GM21381 (cell line): ENCODE measurements around the gene VPS13D.
"Not testable (repeated sequence)": the region's sequence is repeated elsewhere in the genome, so short reads cannot be mapped to it uniquely, and the experiment has no call there.

Experiments
- ATAC-seq: cut with Tn5 transposase; IDR thresholded peaks from one replicate; pipeline ENCODE4 v1.9.1; 2021; ENCODE audit warnings: mild to moderate bottlenecking, moderate library complexity; ENCODE audit not compliant: unreplicated experiment

Gene VPS13D

DNA sequence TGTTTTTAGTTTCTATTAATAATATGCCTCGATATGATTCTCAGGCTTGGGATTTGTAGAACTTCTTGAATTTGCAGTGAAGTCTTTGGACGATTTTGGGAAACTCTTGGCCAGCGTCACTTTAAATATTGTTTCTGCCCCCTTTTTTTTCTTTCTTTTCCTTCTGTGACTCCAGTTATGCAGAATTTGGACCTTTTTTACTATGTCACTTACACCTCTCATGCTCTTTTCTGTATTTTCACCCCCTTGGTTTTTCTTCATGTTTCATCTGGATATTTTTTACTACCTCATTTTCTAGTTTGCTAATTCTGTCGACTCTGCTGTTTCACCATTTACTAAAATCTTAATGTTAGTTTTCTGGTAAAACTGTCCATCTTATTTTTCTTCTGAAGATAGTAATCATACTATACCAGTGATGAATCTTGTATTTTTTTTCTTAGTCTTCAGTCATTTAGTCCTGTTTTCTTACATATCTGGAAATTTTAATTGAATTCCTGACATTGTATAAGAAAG is 214.6 kb downstream of the VPS13D start:
- ATAC-seq, result no peak

DNA sequence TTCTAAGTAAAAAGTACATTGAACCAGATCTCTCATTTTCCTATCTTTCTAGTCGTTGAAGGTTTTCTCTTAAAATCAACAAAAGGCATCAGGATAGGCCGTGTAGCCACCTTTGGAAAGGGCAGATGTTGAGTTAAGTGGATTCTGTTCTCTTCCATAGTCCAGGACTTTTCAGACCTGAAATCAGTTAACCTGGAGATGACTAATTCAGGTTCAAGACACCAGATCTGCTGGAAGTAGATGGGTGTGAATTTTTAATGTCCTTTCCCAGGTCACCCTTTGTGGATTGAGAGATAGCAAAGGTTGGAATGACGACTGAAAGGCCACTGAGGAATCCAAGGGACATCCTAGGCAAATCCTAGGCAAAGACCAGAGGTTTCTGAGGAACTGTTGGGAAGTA is 215.4 kb downstream of the VPS13D start:
- ATAC-seq, result no peak

DNA sequence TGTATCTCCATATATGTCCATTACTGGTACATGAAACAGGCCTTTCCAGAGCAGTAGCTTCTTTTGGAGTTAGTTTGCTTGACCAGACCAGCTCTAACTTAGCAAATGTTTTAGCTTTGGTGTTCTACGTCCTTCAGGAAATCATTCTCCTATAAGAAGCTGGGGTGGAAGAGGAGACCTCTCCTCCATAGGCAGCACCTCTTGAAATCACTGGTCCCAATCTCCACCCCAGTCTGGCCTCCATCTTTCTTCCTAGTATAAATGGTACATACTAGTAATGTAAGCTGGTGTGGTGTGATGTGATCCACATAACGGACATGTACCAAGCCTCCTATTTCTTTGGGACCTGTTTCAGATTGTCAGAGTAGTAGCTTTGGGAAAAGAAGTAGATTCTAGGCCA is 216.8 kb downstream of the VPS13D start:
- no peak for ATAC-seq

DNA sequence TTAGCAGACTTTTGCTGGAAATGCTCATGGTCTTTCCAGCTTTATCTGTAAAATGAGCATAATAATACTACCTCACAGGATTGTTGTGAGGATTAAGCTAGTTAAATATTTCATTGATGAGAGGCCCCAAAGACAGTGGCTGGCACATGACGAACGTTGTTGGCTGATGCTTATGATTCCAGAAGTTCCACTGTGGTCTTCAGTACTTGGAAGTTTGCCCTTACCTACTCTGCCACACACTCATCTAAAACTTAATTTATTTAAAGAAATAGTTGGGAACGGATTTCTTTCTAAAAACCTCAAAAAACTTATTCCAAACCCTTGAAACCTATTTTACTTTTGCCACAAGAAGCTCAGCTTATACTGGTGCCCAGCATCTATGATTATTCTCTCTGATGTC is 217.5 kb downstream of the VPS13D start:
- ATAC-seq, result no peak

DNA sequence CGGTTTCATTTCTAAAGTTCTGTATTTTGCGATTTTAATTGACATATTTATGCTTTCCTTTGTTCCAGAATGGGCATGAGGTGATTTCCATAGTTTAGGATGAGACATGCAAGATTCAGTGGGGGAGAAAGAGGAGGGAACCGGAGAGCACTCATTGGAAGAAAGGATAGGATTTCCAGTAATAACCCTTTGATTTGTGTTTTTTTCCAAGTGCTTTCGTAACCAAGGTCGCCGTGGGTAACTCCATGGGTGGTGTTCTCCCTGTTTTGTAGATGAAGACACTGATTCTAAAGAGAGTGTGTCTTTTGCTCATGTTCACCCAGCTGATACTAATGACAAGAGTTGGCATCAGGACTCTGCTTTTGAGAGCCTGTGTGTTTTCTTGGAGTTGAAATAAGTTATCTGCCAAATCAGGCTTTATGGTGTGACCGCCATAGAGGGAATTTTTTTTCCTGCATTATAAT is 218.1 kb downstream of the VPS13D start:
- no peak for ATAC-seq

DNA sequence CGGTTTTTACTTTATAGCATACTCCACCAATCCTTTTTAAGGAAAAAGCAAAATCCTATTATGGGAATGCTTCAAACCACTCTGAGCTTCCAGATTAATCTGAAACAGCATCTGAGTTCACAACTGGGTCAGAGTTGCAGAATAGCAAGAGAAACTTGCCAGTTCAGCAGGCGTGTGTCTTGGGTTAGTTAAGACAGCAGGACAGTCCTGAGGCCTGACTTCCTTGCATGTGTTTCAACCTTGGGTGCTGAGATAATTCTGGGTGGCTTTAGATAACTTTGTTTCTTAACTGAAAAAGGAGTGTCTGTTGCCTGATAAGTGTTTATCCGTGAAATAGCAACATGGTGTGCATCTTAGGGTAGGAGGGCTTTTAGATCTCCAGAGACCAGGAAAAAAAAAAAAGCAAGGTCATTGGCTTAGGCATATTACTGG is 218.9 kb downstream of the VPS13D start:
- ATAC-seq, result no peak

DNA sequence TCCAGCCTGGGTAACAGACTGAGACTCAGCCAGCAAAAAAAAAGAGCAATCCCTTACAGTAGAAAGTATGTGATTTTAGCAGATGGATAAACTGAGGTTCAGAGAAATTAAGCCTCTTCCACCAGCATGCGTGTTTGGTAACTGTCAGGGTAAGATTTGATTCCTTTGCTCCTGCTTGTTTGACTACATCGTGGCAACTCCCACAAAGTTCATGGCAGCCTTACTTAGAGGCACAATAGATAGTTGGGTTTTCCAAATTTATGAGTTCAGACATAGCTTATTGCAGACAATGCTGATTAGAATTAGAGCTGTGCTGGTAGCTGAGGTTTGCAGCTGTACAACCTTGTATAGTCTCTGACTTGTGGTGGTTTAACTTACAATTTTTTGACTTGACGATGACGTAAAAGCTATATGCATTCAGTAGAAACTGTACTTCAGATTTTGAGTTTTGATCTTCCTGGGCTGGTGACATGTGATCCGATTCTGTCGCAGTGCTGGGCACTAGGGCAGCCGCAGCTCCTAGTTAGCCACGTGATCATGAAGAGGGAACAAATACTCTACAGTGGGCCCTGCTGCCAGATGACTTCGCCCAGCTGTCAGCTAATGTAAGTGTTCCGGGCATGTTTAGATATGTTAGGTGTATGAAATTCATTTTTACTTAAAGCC is 220.4 kb downstream of the VPS13D start:
- ATAC-seq, result no peak

DNA sequence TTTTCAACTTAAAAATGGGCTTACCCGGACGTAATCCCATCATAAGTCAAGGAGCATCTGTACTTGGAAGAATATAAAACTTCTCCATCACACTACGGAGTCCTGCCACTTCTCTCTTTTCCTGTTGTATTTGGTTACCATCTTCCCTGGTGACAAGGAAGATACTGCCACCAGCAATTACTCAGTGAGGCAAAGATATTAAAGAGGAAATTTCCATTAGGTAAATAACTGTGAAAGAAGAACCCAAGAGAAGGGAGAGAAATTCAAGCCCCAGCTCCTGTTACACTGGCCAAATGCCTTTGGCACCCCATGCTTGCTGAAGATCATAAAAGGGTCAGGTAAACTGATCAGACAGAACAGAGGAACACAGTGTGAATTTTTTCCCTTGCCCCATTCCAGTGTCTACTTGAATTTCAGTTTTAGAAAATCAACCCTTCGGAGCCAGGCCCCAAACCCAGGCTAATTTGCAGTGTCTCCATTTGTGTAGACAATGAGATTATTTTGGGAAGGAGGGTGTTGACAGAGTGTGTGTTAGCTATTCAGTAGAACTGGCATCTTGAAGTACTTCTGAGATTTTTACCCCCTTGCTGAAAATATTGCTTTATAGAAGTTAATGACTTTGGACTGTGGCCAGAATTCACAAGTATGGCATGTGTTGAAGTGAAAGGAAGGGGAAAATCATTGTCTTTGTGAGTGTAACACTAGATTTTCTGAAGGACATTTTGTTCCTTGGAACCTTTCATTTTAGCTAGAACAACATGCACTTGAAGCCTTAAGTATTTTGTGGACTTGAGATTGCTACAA is 221.1 kb downstream of the VPS13D start:
- ATAC-seq, result no peak

DNA sequence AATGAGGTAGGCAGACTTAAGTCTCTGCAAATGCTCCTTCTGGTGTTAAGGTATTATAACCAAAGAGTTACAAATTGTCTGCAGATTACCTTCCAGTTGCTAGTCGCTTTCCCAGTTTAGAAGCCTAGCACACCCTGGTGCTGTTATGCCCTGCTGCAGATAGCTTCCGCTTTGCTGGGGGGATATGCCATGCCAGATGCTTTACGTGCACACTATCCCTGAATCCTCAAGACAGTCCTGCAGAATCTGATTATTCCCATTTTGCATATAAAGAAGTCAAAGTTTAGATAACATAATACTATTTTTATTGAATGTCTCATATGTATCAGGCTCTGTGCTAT is 221.7 kb downstream of the VPS13D start:
- no peak for ATAC-seq

DNA sequence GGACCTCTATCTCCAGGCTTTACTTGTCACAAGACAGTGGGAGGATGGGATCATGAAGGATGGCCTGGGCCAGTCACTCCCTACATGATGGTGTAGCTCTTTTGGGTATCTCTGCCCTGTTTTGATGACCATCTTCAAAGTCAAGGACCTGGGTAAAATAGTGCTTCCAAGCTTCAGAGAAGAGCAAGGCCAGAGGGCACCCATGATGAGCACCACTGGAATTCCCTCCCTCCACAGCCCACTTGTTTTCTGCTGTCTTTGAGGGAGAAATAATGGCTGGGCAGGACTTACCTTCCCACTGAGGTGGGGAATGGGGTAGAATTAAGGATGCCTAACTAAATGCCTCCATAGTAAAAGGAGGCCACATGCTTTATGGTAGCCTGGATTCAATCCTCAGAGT is 222.4 kb downstream of the VPS13D start:
- no peak for ATAC-seq

DNA sequence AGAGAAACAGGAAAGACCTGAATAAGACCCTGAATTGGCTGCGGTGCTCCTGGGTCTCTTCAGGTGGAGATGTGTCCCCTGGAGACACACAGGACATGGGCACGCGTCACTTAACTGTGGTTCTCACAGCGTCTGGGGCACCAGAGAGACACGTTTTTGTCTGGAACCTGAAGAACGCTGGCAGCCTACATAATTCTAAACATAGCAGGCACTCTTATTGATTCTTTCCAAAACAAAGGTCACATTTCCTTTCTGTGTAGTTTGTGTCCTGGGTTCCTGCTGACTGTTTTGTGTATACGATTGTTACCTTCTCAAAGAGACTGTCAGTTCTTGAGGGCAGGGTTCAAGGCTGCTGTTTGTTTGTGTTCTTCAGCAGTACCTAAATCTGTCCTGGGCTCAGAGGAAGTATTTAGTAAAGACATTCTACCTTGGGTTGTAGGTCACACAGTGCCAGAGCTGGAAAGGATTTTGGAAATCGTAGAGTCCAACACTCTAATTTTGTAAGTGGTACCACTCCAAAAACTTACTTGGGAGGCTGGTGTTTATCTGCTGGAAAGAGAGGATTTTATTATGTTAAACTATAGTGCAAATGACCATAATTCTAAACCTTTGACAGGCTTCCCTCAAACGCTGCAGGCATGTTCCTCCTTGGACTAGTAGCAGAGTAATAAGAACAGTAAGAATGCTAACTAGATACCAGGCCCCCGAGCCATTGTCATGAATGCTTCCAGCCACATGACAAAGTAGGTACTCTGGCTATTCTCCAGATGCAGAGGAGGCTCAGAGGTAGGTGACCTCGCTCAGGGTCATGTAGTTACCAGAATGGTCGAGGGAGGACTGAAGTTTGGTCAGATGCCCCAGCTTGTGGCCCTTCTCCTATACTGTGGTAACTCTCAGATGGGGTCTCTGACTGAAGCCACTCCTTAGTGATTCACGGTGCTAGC is 223.8 kb downstream of the VPS13D start:
- ATAC-seq, result no peak

DNA sequence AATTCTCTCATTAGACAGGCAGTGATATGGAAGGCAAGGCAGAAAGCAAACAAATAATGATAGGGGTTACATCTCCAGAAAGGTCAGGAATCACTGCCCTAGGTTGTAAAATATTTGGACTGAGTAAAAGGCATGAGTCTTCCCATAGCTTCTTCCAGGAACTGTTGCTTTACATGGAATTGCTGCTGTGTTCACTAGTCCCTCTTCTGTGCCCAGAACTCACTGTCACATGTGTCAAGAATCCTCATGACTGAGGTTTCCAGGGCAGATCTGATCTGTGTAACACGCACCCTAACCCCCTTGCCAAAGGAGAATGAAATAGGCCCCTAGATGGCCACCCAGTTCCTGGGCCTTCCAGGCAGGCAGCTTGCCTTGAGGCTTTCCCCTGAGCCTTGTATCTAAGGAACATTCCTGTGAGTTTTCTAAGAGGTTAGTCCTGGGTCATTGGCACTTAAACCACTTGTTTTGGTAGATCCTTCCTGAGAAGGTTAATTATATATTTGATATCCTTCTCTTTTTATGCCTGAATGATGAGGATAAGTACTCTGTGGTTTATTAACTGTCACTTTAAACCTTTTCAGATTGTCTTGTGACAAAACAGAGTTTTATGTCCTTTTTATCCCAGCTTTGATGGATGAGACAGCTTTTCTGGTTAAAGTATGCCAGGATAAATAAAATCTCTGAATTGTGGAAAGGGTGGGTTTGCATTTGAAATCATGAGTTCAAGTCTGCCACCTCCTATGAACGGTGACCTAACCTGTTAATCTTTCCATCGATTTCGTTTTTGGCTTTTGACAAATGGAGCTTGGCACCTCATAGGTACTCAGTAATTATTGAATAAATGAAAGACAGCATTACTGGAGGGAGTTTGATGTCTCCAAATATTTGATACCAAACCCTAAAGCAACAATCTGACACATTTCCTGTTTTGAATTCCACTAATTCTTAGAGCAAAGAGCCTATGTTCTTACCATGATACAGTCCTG is 224.9 kb downstream of the VPS13D start:
- no peak for ATAC-seq

DNA sequence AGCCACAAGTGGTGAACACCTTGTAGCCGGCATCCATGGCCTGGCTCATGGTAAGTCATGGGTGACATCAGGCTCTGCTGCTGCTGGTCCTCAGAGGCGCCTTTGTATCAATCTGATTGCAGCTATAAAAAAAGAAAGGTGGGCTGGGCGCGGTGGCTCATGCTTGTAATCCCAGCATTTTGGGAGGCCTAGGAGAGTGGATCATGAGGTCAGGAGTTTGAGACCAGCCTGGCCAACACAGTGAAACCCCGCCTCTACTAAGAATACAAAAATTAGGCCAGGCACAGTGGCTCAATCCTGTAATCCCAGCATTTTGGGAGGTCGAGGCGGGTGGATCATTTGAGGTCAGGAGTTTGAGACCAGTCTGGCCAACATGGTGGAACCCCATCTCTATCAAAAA is 226.3 kb downstream of the VPS13D start:
- not testable (repeated sequence) for ATAC-seq

DNA sequence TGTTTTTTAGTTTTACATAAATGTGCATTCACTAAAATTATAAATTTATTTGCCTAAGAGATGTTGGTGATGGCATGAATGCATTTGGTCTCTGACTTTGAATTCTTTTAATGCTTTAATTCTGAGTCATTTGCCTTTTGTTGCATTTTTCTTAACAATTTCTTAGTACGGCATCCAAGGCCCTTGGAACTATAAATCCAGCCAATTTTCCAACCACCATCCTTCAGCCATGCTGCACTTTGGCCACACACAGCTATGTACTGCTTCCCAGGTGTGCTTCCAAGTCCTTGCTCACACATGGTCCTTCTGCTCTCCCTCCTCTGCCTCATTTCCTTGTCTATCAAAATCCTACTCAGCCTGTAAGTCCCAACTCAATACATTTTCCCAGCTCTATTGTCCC is 227.1 kb downstream of the VPS13D start:
- no peak for ATAC-seq

DNA sequence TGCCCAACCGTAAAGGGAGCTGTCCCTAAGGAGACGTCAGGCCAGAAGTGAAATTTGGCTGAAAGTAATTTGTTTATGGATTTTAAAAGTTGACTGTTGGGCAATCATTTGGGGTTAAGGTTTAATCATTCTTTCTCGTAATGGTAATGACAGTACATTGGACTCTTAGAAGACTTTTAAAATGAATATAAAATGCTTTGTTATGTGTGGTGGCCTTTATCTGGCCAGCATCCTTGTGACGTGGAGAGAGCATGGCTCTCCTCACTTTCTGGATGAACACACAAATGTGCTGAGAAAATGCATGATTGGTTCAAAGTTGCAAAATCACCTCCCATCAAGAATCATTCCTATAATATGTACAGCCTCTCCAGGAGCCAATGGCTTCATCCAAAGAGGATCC is 227.9 kb downstream of the VPS13D start:
- ATAC-seq, result no peak

DNA sequence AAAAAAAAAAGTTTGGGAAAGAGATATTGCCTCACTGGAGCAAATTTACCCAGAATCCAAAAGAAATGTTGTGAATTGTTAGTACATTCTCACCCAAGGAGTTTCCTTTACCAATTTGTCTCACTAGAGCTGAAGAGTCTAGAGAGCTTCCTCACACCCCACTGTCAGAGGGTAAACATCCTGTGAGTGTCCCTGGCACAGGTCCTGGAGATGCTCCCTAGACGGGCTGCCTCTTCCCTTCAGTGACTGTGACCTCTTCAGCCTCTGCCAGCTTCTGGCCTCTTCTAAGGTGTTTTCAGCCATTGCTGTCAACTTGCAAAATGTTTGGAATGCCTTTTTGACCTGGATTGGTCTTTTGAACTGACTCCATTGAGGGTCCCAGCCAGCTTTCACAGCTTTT is 228.7 kb downstream of the VPS13D start:
- no peak for ATAC-seq

DNA sequence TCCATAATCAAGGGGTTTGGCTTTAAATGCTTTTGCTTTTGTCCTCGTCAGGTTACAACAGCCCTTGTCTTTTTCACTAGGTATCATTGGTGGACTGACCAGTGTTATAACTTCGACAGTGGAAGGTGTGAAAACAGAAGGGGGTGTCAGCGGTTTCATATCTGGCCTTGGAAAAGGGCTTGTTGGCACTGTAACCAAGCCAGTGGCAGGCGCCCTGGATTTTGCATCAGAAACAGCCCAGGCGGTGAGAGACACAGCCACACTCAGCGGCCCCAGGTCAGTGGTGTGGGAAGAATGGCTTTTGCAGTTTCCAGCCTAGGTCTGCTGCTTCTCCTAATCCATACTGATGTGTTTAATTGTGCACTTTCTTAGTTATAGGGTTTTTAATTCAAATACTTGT is 230.3 kb downstream of the VPS13D start:
- ATAC-seq, result no peak

DNA sequence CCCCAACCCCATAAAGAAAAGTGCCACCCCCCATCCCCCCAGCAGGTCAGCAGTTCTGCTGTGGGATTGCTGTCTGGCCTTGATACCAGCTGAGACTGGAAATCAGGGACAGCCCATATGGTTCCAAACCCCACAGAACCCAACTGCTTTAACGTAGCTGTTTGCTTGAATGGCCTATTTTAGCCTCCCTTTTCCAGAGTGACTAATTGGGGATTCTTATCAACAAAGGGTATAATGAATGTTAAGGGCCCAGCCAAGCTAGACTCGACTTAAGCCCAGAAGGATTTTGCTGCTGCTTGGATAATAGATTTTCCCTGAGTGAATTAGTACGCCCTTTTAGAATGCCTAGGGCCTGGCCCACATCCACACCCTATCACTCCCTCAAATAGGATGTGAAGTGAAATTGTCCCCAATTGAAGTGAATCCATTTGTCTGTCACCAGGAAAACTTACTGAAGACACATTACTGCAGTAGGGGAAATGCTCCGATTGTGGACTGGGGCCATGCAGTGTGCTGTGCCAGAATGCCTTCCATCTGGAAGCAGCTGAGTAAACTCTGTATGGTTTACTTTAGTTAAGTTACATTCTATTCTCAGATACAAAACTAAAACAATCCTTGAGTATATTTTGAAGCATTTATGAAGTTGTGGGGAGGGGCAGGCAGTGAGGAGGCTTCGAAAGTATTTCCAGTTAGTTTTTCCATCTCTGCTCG is 231.2 kb downstream of the VPS13D start:
- ATAC-seq, result no peak

DNA sequence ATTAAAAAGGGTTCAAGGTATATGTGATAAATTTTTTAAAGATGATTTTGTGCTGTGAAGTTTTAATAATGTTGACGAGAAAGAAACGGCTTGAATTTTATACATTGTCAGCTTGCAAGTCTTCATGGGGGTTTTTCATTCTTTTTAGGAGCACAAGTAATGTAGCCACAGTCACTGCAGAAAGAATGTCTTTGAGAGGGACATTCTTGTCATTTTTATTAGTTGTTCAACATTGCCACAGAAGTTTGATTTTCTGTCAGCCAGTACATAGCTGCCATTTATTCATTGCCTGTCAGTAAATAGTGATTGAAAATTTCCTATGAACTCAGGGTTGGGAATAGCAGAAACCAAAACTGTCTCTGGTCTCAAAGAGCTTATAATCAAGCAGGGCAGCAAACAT is 231.9 kb downstream of the VPS13D start:
- no peak for ATAC-seq
